Forelimb muscle (tissue), 1 donor: ENCODE measurements around the gene TTC7B. TPM values are rescaled to one million over a fixed set of nuclear protein-coding genes. Genes with fewer than 3 reads are reported as not detected.

Experiments used
- DNase-seq: peaks from one replicate; pipeline ENCODE4 v3.0.0-alpha.2; 2013; ENCODE audit warnings: low read depth
- polyA plus RNA-seq: library from polyadenylated mRNA; unstranded; fragments of 120-200 nt; gene quantifications from one replicate; pipeline ENCODE4 v1.2.1, GENCODE V29; 2013; ENCODE audit not compliant: insufficient read length

The TTC7B gene
- polyA plus RNA-seq, 1 donor: 33.2 TPM

- DNase-seq: no peak
Measured at GRCh38 chr14:90703841-90704737, 112.1 kb downstream of the TTC7B start.

DNA sequence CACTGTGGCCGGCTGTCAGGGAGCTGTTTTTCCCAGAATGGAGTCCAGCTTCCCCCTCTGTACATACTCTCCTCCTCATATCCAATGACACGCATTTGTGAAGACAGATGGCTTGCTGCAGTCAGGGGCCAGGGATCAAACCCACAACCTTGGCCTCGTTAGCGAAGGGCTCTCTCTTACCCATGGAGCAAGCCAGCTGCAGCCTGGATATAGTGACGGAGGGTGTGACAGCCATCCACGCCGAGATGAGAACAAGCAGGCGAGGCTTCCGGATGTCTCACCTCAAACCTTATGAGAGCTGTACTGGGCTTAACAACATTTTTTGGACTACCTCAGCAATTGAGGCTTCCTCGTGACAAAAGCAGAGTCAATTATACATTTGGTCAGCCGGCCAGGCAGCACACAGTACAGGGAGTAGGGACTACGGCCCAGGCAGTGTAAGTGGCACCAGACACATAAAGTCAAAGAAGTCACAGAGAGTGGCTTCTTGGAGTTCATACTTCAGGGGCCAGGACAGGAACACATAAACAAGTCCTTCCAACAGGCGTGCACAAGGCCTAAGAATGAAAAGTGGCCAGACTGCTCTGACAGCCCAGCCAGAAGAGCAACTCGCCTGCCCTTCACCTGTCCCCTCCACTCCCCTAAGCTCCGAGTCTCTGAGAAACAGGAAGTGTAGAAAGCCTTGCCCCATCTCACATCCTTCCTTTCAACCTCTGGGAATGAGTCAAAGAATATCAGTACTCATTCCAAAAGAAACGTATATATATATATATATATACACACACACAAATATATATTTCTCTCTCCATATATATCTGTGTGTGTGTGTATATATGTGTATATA, 115.1 kb downstream of the TTC7B start:
- no peak for DNase-seq

DNA sequence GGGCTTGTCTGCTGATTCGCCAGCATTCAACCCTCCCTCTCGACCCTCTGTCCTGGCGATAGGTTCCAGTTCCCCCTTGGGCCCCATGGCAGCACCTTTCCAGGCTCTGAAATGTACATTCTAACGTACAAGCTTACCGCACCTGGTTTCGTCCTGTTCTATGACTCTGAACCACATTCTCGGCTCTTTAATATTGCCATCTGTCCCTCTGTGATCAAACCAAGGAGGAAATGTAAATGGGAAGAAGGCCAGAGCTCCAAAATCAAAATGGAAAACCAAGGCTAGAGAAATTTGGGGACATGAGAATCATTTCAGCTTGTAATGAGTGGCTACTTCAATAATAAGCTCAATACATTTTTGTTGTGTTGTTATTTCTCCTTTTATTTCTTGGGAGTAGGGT, 117.2 kb downstream of the TTC7B start:
- no peak for DNase-seq

DNA sequence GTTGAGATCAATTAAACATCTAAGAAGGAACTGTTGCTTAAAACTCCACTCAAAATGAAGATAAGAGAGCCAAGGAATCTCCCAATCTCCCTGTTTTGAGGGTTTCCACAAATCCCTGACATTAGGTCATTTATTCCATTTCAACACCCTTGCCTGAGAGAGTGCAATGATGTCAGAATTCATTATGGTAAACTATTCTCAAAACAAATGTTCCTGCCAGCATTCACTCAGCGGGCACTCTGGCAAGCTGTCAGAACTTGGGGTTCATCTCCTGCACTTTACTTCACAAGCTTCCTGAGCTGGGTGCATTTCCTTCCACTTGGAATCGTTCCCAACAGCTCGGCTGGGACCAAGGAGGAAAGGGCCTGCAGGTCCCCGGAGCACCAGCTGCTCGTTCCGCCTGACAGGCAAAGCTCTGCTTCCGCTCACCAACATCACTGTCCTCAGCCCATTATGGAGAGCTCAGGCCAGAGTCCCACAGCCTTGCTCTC, 117.8 kb downstream of the TTC7B start:
- DNase-seq: no peak

GRCh38 chr14:90697577-90698206, 118.5 kb downstream of the TTC7B start:
- DNase-seq: peak; percentile 67

DNA sequence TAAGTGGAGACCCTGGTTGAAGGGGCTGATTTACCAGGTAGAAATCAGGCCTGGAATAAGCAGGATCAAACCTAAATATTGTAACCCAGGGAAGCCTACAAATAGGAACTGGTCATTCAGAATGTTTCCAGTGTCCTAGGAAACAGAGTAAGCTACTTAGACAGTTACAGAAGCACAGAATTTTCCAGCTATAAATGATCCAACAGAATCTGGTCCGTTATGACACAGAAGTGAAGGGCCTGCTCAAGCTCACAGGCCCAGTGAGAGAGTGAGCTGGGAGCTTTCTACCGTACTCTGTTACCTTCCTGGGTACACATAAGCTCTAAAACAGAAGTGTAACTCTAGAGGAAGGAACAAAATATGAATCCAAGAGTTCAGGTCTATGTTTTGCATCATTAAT, 119.1 kb downstream of the TTC7B start:
- DNase-seq: no peak

DNA sequence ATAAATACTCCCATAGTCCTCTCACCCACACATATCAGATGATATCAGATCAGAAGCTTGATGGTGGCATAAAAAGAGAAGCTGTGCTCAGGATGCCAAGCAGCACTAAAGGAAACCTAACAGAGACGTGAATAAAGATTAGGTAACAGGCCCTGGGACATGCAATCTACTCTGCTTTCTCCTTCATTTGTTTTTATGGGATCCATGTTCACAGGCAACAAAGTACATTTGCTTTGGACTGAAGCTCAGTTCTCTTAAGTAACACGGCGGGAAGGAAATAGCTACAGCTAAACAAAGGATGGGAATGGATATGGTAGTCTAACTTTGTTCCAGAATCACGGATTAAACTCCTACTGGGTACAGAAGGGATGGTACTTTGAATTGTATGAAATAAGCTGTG, 119.5 kb downstream of the TTC7B start:
- no peak for DNase-seq

DNA sequence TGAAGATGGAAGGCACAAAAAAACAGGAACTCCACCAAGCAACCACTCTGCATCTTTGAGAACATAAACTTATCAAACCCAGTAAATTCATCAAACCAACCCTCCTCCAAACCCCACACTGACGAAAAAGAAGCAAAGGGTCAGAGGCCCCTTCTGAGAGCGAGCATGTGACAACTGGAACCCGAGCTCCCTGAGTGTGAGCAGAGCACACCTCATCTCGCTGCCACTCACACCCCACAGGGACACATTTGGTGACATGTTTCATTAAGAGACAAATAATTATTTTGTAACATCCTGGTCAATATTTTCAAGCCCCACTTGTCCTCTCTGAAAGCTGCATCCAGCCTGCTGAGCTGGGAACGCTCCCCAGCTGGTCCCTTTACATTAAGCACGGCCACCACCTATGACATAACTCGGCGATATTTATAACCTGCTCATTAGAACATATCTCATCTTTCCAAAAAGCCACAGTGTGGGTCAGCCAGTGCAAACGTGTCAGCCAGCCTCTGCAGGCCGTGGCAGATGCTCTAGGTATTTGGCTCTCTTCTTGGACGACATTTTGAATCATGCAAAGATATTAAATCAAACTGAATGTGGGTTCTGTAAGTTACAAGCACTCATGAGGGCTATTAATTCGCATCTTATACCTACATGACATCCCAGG, 120.1 kb downstream of the TTC7B start:
- DNase-seq: no peak

- no peak for DNase-seq
Measured at GRCh38 chr14:90693413-90693812, 122.8 kb downstream of the TTC7B start.

GRCh38 chr14:90692826-90693225, 123.4 kb downstream of the TTC7B start:
- no peak for DNase-seq

DNA sequence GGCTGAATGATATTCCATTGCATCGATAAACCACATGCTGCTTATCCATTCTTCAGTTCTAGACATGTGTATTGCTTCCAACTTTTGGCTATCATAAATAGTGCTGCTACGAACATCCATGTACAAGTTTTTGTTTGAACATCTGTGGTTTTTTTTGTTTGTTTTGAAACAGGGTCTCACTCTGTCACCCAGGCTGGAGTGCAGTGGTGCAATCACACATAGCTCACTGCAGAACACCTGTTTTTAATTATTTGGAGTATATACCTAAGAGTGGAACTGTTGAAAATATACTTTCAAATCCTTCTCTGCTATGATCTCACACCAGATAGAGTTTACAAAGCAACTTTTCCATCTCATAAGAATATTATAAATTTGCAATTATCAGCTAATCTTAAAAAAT, 124.2 kb downstream of the TTC7B start:
- no peak for DNase-seq

DNA sequence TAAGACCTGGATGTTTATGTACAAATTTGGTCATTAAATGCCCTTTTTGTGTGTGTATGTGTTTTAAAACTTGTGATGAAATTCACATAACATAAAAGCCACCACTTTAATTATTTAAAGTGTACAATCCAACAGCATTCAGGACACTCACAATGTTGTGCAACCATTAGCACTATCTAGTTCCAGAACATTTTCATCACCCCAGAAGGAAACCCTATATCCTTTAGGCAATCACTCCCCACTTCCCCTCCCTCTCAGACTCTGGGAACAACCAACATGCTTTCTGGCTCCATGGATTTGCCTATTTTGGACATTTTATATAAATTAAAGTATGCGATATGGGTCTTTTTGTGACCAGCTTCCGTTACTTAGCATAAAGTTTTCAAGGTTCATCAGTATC, 124.6 kb downstream of the TTC7B start:
- no peak for DNase-seq

DNA sequence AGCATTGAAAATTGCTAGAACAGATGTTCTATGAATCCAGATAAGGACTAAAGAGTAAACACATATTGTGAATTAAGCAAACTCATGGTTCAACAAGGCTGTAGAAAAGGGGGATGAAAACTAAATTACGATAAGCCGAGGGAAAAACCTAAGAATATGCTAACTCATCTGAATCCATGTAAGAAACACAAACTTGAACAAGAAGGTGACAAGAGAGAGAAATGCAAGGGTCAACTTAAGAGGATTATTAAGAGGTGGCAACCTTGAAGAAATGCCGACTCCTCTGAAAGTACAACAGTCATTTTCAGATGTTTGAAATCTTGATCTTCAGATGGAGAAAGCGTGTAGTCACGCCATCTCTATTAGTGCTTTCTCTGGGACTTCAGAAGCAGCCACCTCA, 128.6 kb downstream of the TTC7B start:
- no peak for DNase-seq

DNA sequence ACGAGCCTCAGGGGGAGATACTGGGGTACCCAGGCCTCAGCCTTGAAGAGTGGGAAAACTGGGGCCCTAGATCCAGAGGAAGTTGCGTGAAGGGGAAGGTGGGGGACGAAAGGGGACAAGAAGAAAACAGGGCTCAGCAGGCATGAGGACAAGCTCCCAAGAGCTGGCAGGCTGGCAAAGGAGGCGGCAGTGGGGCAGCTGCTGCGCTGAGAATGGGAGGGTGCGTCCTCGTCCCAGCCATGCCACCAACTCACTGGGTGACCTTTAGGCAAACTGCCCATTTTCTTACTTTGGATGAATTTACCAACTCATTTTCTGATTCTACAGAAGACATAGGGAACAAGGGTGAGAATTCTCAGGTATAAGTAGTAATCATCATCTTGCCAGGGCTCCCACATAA, 133.6 kb downstream of the TTC7B start:
- no peak for DNase-seq

DNA sequence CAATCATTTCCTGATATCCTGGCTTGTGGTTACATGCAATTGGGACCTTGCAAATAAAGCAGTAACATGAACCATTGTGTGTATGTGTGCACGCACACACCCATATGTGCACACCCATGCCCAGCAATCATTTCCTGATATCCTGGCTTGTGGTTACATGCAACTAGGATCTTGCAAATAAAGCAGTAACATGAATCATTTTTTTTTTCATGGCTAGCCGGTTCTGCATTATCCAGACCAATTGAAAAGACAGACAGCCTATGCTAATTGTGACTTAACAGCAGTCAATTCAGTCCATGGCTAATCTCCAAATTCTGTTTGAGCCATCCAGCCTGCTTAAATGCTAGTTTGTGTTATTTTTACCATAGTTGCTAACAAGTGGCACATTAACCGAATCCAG, 134.3 kb downstream of the TTC7B start:
- DNase-seq: no peak

- DNase-seq: no peak
Measured at GRCh38 chr14:90678846-90679362, 137.3 kb downstream of the TTC7B start.

- DNase-seq: no peak
Measured at GRCh38 chr14:90678420-90678819, 137.8 kb downstream of the TTC7B start.

- no peak for DNase-seq
Measured at GRCh38 chr14:90677484-90678050, 138.7 kb downstream of the TTC7B start.

DNA sequence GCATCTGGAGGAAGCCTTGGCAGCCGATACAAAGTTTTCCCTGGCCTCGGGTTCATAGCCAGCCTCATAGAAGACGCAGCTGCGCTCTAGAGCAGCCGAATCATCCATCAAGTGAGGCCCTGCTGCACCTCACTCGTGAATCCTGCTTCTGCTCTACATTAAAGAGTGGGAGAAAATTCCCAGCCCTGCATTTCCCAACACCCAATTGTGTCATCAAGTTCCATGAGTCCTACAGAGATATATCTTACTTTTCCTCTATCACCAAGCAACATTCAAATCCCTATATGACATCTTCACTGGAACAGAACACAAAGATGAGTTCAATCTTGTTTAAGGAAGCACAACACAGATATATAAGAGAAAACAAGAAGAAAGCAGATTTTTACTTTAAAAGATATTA, 139.3 kb downstream of the TTC7B start:
- peak; percentile 60 for DNase-seq

- no peak for DNase-seq
Measured at GRCh38 chr14:90676356-90676755, 139.9 kb downstream of the TTC7B start.

GRCh38 chr14:90675399-90675798, 140.8 kb downstream of the TTC7B start:
- DNase-seq: no peak
